MM.1S (cell line): ENCODE data around the gene BSG.

ENCODE experiments used
- DNase-seq: peaks from one replicate; pipeline ENCODE4 v3.0.0-alpha.2; 2015
- H2AFZ ChIP-seq: fragments of 300-600 bp; sonication (generic); 2 replicates; pipeline ENCODE4 v1.6.0; 2016; ENCODE audit warnings: antibody characterized with exemption, low read length
- H3F3A ChIP-seq: fragments of 300-600 bp; sonication (generic); 2 replicates; pipeline ENCODE4 v1.6.1; 2016; ENCODE audit warnings: mild to moderate bottlenecking, antibody characterized with exemption, low read length, moderate library complexity, mixed read lengths; ENCODE audit not compliant: insufficient read depth
- H3K27ac ChIP-seq: fragments of 300-600 bp; sonication (generic); 2 replicates; pipeline ENCODE4 v1.5.1; 2016; ENCODE audit warnings: mild to moderate bottlenecking, low read length
- H3K27me3 ChIP-seq: fragments of 300-600 bp; sonication (generic); replicated peaks from 2 replicates; pipeline ENCODE4 v1.6.0; 2016; ENCODE audit warnings: low read length; ENCODE audit not compliant: insufficient read depth
- H3K36me3 ChIP-seq: fragments of 300-600 bp; sonication (generic); replicated peaks from 2 replicates; pipeline ENCODE4 v1.6.1; 2016; ENCODE audit warnings: mild to moderate bottlenecking, low read length, mixed read lengths; ENCODE audit not compliant: insufficient read depth
- H3K4me1 ChIP-seq: fragments of 300-600 bp; sonication (generic); 2 replicates; pipeline ENCODE4 v1.6.1; 2016; ENCODE audit warnings: low read length, mixed read lengths
- H3K4me2 ChIP-seq: fragments of 300-600 bp; sonication (generic); 2 replicates; pipeline ENCODE4 v1.6.0; 2016; ENCODE audit warnings: low read depth, low read length
- H3K4me3 ChIP-seq: fragments of 300-600 bp; sonication (generic); 2 replicates; pipeline ENCODE4 v1.5.1; 2016; ENCODE audit warnings: low read length, mixed read lengths
- H3K79me2 ChIP-seq: fragments of 300-600 bp; sonication (generic); 2 replicates; pipeline ENCODE4 v1.6.1; 2016; ENCODE audit warnings: mixed run types, low read length, mixed read lengths
- H3K9ac ChIP-seq: fragments of 300-600 bp; sonication (generic); 2 replicates; pipeline ENCODE4 v1.6.1; 2016; ENCODE audit warnings: low read length, mixed read lengths
- H3K9me2 ChIP-seq: fragments of 300-600 bp; sonication (generic); replicated peaks from 2 replicates; pipeline ENCODE4 v1.6.1; 2016; ENCODE audit warnings: mild to moderate bottlenecking, low read length, mixed read lengths; ENCODE audit not compliant: insufficient read depth
- H3K9me3 ChIP-seq: fragments of 300-600 bp; sonication (generic); replicated peaks from 2 replicates; pipeline ENCODE4 v1.6.1; 2016; ENCODE audit warnings: mild to moderate bottlenecking, low read length, mixed read lengths; ENCODE audit not compliant: insufficient read depth
- H4K20me1 ChIP-seq: fragments of 300-600 bp; sonication (generic); 2 replicates; pipeline ENCODE4 v1.6.1; 2016; ENCODE audit warnings: mild to moderate bottlenecking, low read length, moderate library complexity, mixed read lengths; ENCODE audit not compliant: insufficient read depth
- CTCF ChIP-seq: fragments of 300-600 bp; sonication (generic); IDR thresholded peaks from 2 replicates; pipeline ENCODE4 v1.5.1; 2016; ENCODE audit warnings: antibody characterized with exemption, low read length, mixed read lengths
- EZH2 ChIP-seq: fragments of 300-600 bp; sonication (generic); optimal IDR thresholded peaks from 2 replicates; pipeline ENCODE3; 2017; ENCODE audit warnings: low read depth, mild to moderate bottlenecking, antibody characterized with exemption, low read length, mixed read lengths
- EZH2phosphoT487 ChIP-seq: fragments of 300-600 bp; sonication (generic); IDR thresholded peaks from 2 replicates; pipeline ENCODE4 v1.6.1; 2018; ENCODE audit warnings: antibody characterized with exemption, low read length

Gene BSG

GRCh38 chr19:580274-580835, 8.0 kb downstream of the BSG start:
- H4K20me1 ChIP-seq, result peaks cover 19% of the 10 kb centered on the region
- H3K4me3 ChIP-seq, result no peak overlapping the region
- H3K9me2 ChIP-seq, result no peaks in the 10 kb centered on the region
- no peak overlapping the region for H3K27ac ChIP-seq
- H3K4me1 ChIP-seq, result no peaks in the 10 kb centered on the region
- peaks cover 51% of the 10 kb centered on the region for H3K79me2 ChIP-seq
- no peak overlapping the region for H2AFZ ChIP-seq
- H3K9me3 ChIP-seq, result no peaks in the 10 kb centered on the region
- TF ChIP-seq EZH2 (no peak), EZH2phosphoT487 (no peak), CTCF (no peak)
- H3K27me3 ChIP-seq, result no peaks in the 10 kb centered on the region
- no peak overlapping the region for H3K4me2 ChIP-seq
- H3F3A ChIP-seq, result no peaks in the 10 kb centered on the region
- DNase-seq, result no peak
- H3K36me3 ChIP-seq, result peaks cover 4% of the 10 kb centered on the region; the same call in 1 of the 2 replicates
- no peak overlapping the region for H3K9ac ChIP-seq

- H3K9me3 ChIP-seq, result no peaks in the 10 kb centered on the region
- H3K4me3 ChIP-seq, result no peak overlapping the region
- H2AFZ ChIP-seq, result no peak overlapping the region
- H4K20me1 ChIP-seq, result peaks cover 12% of the 10 kb centered on the region
- no peaks in the 10 kb centered on the region for H3K9me2 ChIP-seq
- no peak for DNase-seq
- no peaks in the 10 kb centered on the region for H3F3A ChIP-seq
- H3K36me3 ChIP-seq, result peaks cover 4% of the 10 kb centered on the region; the same call in 1 of the 2 replicates
- peaks cover 40% of the 10 kb centered on the region for H3K79me2 ChIP-seq
- no peak overlapping the region for H3K9ac ChIP-seq
- no peak overlapping the region for H3K4me2 ChIP-seq
- no peaks in the 10 kb centered on the region for H3K4me1 ChIP-seq
- H3K27me3 ChIP-seq, result peaks cover 4% of the 10 kb centered on the region; the same call in 1 of the 2 replicates
- TF ChIP-seq CTCF, result no peak
- TF ChIP-seq EZH2, result no peak
- TF ChIP-seq EZH2phosphoT487, result no peak
- H3K27ac ChIP-seq, result no peak overlapping the region
These were observed 9.2 kb downstream of the BSG start for GRCh38 chr19:581399-582111.

GRCh38 chr19:582497-583197, 10.3 kb downstream of the BSG start:
- peaks cover 7% of the 10 kb centered on the region for H4K20me1 ChIP-seq
- no peak for TF ChIP-seq EZH2phosphoT487
- TF ChIP-seq EZH2, result no peak
- no peak for TF ChIP-seq CTCF
- H3F3A ChIP-seq, result no peaks in the 10 kb centered on the region
- no peak overlapping the region for H3K27ac ChIP-seq
- no peak overlapping the region for H3K4me3 ChIP-seq
- no peaks in the 10 kb centered on the region for H3K4me1 ChIP-seq
- no peak overlapping the region for H3K9ac ChIP-seq
- no peak for DNase-seq
- 0 out of 2 replicates have a peak, but pooled peaks cover 4% of the 10 kb centered on the region for H3K36me3 ChIP-seq
- H3K9me2 ChIP-seq, result no peaks in the 10 kb centered on the region
- H3K4me2 ChIP-seq, result no peak overlapping the region
- no peaks in the 10 kb centered on the region for H3K9me3 ChIP-seq
- no peak overlapping the region for H2AFZ ChIP-seq
- peaks cover 29% of the 10 kb centered on the region for H3K79me2 ChIP-seq
- peaks cover 9% of the 10 kb centered on the region; the same call in 1 of the 2 replicates for H3K27me3 ChIP-seq
